ENCODE measurements around the gene CAB39L.

DNA sequence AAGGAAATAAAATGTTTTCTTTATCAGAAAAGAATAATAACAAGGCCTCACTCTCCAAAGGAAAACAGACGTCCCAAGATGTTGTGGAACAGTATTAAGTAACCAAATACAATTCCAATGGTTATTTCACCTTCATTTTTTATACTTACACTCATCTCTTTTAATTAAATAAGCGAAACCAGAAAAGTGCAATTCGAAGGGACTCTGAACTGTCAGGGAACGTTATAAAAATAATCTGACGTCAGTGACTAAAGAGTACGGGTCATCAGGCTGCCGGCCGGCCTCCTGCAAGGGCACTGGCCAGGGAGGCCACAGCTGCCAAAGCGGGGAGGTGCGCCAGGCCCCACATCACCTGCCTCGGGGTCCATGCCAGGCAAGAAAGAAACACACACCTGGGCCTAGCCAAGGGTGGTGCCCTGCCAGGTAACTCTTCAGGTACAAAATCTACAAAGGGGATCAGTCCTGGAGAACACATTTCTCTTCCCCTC lies 134.9 kb downstream of the CAB39L start:
- TF ChIP-seq POLR2A (IDR thresholded peaks at IDR 0.05; ENCODE audit: low read depth, low read length) = no peak
- TF ChIP-seq CTCF (IDR thresholded peaks at IDR 0.05; ENCODE audit: extremely low read depth in 1 of 2, insufficient read depth in 1 of 2, low read depth in 1 of 2, low read length in 2 of 2) = no peak
- no peak for TF ChIP-seq EZH2 (IDR thresholded peaks at IDR 0.05; ENCODE audit: borderline replicate concordance, low read depth, low read length, severe bottlenecking)
- no peak for TF ChIP-seq POLR2AphosphoS5 (IDR thresholded peaks at IDR 0.05; ENCODE audit: insufficient read depth, low read depth, low read length)
- no peak for TF ChIP-seq JUN (IDR thresholded peaks at IDR 0.05; ENCODE audit: borderline replicate concordance, insufficient read depth, insufficient read length, low read depth)
- no peak for TF ChIP-seq MYC (IDR thresholded peaks at IDR 0.05; ENCODE audit: low read depth, low read length)
- TF ChIP-seq FOS (IDR thresholded peaks at IDR 0.05; ENCODE audit: borderline replicate concordance, insufficient read depth, low read length) = no peak
- TF ChIP-seq MAX (IDR thresholded peaks at IDR 0.05; ENCODE audit: insufficient read depth, insufficient read length) = no peak
- no peak for TF ChIP-seq GATA2 (IDR thresholded peaks at IDR 0.05; ENCODE audit: insufficient read depth, insufficient read length, low read depth, low read length)

All from endothelial cell of umbilical vein (primary cell).